GM12878 (cell line): ENCODE measurements around the gene JADE2. TPM values are rescaled to one million over a fixed set of nuclear protein-coding genes. Genes with fewer than 3 reads are reported as not detected.

Experiments used
- ATAC-seq: fragments of 200-7000 bp; cut with Tn5 transposase; 3 replicates; pipeline ENCODE4 v1.9.1; 2020; ENCODE audit warnings: mild to moderate bottlenecking, moderate library complexity
- BruUV-seq: library from RNA; stranded (reverse); fragments of 400-500 nt; replicated peaks from 2 replicates; lab custom pipeline; 2021; lab: Mats Ljungman, UMichigan
- CTCF ChIA-PET: fragments of 300-600 bp; sonication (Branson Sonifier 250); formaldehyde crosslinking; extraction: SDS; loops from one replicate; lab custom pipeline; 2021; ENCODE audit warnings: inconsistent platforms; lab: Yijun Ruan, JAX
- POLR2A ChIA-PET: fragments of 350-600 bp; formaldehyde crosslinking; extraction: SDS; loops from one replicate; lab custom pipeline; 2021; ENCODE audit warnings: inconsistent platforms; lab: Charles Lee
- RAD21 ChIA-PET: fragments of 300-600 bp; sonication (Branson Sonifier 250); formaldehyde crosslinking; loops from one replicate; lab custom pipeline; 2023; ENCODE audit warnings: antibody characterized with exemption; ENCODE audit not compliant: unreplicated experiment; lab: Charles Lee
- SMC1A ChIA-PET: fragments of 300-600 bp; sonication (Branson Sonifier 250); formaldehyde crosslinking; loops from one replicate; lab custom pipeline; 2023; ENCODE audit not compliant: unreplicated experiment, uncharacterized antibody; lab: Charles Lee
- DNase-seq: peaks from one replicate; pipeline ENCODE4 v3.0.0-alpha.2; 2011; ENCODE audit warnings: low read depth, low spot score
- FAIRE-seq: peaks from 3 replicates; lab custom pipeline; 2011; peaks lifted over from hg19 to GRCh38; lab: Jason Lieb, UNC
- H2AFZ ChIP-seq: 2 replicates; pipeline ENCODE4 v1.6.0; 2011; ENCODE audit warnings: low read depth, low read length, control low read depth; ENCODE audit not compliant: control insufficient read depth
- H3K27ac ChIP-seq: 2 replicates; pipeline ENCODE4 v1.5.1; 2011; ENCODE audit warnings: control low read depth; ENCODE audit not compliant: control insufficient read depth, insufficient read depth
- H3K27me3 ChIP-seq, 2 experiments: replicated peaks in 1 of 2; 2 replicates each; pipeline versions ENCODE4 v1.6.0 to v1.6.1; 2011; ENCODE audit warnings: low read length in 1 of 2; ENCODE audit not compliant: control insufficient read depth in 2 of 2, insufficient read depth in 2 of 2
- H3K36me3 ChIP-seq, 2 experiments: 2 replicates each; pipeline ENCODE4 v1.5.1; 2011; ENCODE audit warnings: low read length in 1 of 2; ENCODE audit not compliant: control insufficient read depth in 2 of 2, insufficient read depth in 2 of 2
- H3K4me1 ChIP-seq: 2 replicates; pipeline ENCODE4 v1.6.1; 2011; ENCODE audit warnings: mild to moderate bottlenecking, low read length, moderate library complexity, mixed read lengths; ENCODE audit not compliant: control insufficient read depth, insufficient read depth
- H3K4me2 ChIP-seq: 2 replicates; pipeline ENCODE4 v1.6.0; 2011; ENCODE audit warnings: control low read depth; ENCODE audit not compliant: control insufficient read depth, insufficient read depth
- H3K4me3 ChIP-seq: fragments of 200-600 bp; sonication (generic); 2 replicates; pipeline ENCODE4 v1.5.1; 2016
- H3K79me2 ChIP-seq: 2 replicates; pipeline ENCODE4 v1.6.0; 2011; ENCODE audit warnings: low read length; ENCODE audit not compliant: control insufficient read depth, insufficient read depth
- H3K9ac ChIP-seq: 2 replicates; pipeline ENCODE4 v1.8.0; 2011; ENCODE audit warnings: low read length, control low read depth, mixed read lengths; ENCODE audit not compliant: control insufficient read depth, insufficient read depth
- H3K9me3 ChIP-seq: replicated peaks from 3 replicates; pipeline ENCODE4 v1.5.1; 2011; ENCODE audit warnings: mild to moderate bottlenecking, low read length; ENCODE audit not compliant: control insufficient read depth, insufficient read depth
- H4K20me1 ChIP-seq: 2 replicates; pipeline ENCODE4 v1.6.0; 2011; ENCODE audit not compliant: control insufficient read depth, insufficient read depth
- BHLHE40 ChIP-seq, 2 experiments: fragments of 450-650 bp in 1 of 2; IDR thresholded peaks; 2 replicates each; pipeline ENCODE4 v1.6.1; 2011 to 2017; ENCODE audit warnings: low read depth in 2 of 2, borderline replicate concordance in 1 of 2, improper control_type of control experiment in 1 of 2, low read length in 1 of 2, mild to moderate bottlenecking in 1 of 2
- ESRRA ChIP-seq: IDR thresholded peaks from 2 replicates; pipeline ENCODE4 v1.6.1; 2012; ENCODE audit warnings: mild to moderate bottlenecking, low read length, improper control_type of control experiment
- HDAC6 ChIP-seq: fragments of 200-600 bp; sonication (generic); IDR thresholded peaks from one replicate; pipeline ENCODE4 v1.8.0; 2017; ENCODE audit warnings: antibody characterized with exemption; ENCODE audit not compliant: unreplicated experiment
- IKZF2 ChIP-seq, 2 experiments: fragments of 450-650 bp; IDR thresholded peaks; 2 replicates each; pipeline ENCODE4 v1.6.1; 2017; ENCODE audit warnings: mild to moderate bottlenecking in 2 of 2, moderate library complexity in 2 of 2
- JUND ChIP-seq: IDR thresholded peaks from 2 replicates; pipeline ENCODE4 v1.6.1; 2012; ENCODE audit warnings: low read depth, mild to moderate bottlenecking, low read length, improper control_type of control experiment, moderate library complexity
- MEF2A ChIP-seq: IDR thresholded peaks from 2 replicates; pipeline ENCODE4 v1.6.1; 2011; ENCODE audit warnings: low read depth, mild to moderate bottlenecking, low read length, moderate library complexity; ENCODE audit not compliant: insufficient read depth
- SIX5 ChIP-seq: IDR thresholded peaks from 2 replicates; pipeline ENCODE4 v1.6.1; 2011; ENCODE audit warnings: mild to moderate bottlenecking, low read depth, low read length, moderate library complexity; ENCODE audit not compliant: severe bottlenecking
- TCF12 ChIP-seq: IDR thresholded peaks from 2 replicates; pipeline ENCODE4 v1.6.1; 2011; ENCODE audit warnings: low read depth, mild to moderate bottlenecking, low read length
- ZNF384 ChIP-seq: IDR thresholded peaks from 2 replicates; pipeline ENCODE4 v1.6.1; 2012; ENCODE audit warnings: low read depth, mild to moderate bottlenecking, low read length, improper control_type of control experiment, borderline replicate concordance
- WGBS: methylation state at CpG from one replicate; pipeline ENCODE4 v1.1.6; 2016; ENCODE audit warnings: low lambda C conversion rate; ENCODE audit not compliant: insufficient replicate concordance, insufficient coverage; ENCODE audit errors: missing lambda C conversion rate; 5-methylcytosine and 5-hydroxymethylcytosine counted together
- in situ Hi-C: fragments of 300-500 bp; cut with MboI; formaldehyde crosslinking; loops from 9 replicates; pipeline ENCODE4 v1.14.3; 2018; ENCODE audit warnings: mixed read lengths
- intact Hi-C: fragments of 100-400 bp; cut with micrococcal nuclease; formaldehyde crosslinking; loops from one replicate; pipeline ENCODE4 v1.14.2; 2022; ENCODE audit not compliant: unreplicated experiment
- polyA plus RNA-seq, 11 experiments: library from polyadenylated mRNA; depleted of rRNA in 4 of 11; unstranded in 6 of 11; stranded (reverse) in 5 of 11; fragments of >200 nt; fragmentation: Nextera tagmentation in 4 of 11; fragmentation: Illumina TruSeq in 1 of 11; extraction: Ambion mirVana in 4 of 11; extraction: Trizol in 1 of 11; gene quantifications; 1 replicate in 1 of 11; 2 replicates in 10 of 11; pipeline versions ENCODE4 v1.2.1 to v1.2.3, GENCODE V29; 2011 to 2016; ENCODE audit warnings: inconsistent platforms in 2 of 11, missing spikeins in 2 of 11, low read depth in 1 of 11
- total RNA-seq, 4 experiments: library from RNA; depleted of rRNA in 3 of 4; stranded (reverse); fragments of >200 nt in 3 of 4; fragmentation: Illumina TruSeq in 1 of 4; extraction: Trizol in 1 of 4; gene quantifications; 2 replicates each; pipeline versions ENCODE4 v1.2.1 to v1.2.3, GENCODE V29; 2013 to 2021
- TF ChIP-seq, protein P1 (sequence below): fragments of 450-650 bp; IDR thresholded peaks from 2 replicates; pipeline ENCODE4 v1.6.1; 2018; ENCODE audit warnings: mild to moderate bottlenecking, low read depth, moderate library complexity; ENCODE audit not compliant: partially characterized antibody

JADE2 gene
- total and polyA plus RNA-seq, 10 of the 15 experiments (the other 5 are each of a cell fraction or from before 2014, with no cell fraction given): 1.5 to 67.0 (median 22.4) TPM

DNA sequence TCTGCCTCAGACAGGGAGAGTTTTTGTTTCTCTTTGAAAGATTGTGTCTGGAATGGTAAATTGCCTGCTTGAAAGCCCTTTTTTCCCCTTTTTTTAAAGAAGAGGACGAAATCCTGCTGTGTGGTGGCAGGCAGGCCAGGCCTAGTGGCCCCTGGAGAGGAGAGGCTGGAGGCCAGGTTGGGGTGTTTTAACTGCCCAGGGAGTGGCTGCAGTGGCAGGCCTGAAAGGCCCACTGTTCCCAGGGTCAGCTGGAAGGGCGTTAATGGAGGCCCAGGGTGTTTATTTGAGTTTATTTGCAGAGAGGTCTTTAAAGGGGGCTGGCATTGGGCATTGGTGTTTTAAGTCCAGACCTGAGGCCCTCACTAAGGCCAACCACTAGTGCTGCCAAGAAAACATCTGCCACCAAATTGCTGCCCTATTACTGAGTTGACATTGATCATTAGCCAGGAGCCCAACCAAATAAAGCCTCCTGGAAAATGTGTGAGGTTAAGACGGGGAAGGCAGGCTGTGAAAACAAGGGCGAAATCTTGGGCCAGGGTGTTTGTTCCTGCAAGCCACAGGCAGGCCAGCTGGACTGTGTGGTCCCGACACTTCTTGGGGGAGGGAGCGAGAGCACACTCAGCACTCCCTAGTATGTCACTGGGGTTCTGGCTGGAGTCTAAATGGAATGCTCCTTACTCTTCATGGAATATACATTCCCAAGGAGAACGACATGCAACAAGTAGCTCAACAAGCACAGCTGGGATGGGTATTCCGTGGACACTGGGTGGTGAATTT, 5.0 kb downstream of the JADE2 start:
- DNase-seq (no peak), FAIRE-seq (no peak), ATAC-seq (no peak)
- H3K9me3 ChIP-seq: no peaks in the 10 kb centered on the region
- H3K27ac ChIP-seq: peak overlapping the region; percentile 37; the same call in 1 of the 2 replicates
- H3K27me3 ChIP-seq: no peaks in the 10 kb centered on the region
- H3K4me1 ChIP-seq: peaks cover 10% of the 10 kb centered on the region
- H3K9ac ChIP-seq: peak overlapping the region; percentile 36
- H3K4me3 ChIP-seq: no peak overlapping the region; the same call in 1 of the 2 replicates
- H3K79me2 ChIP-seq: peaks cover 93% of the 10 kb centered on the region
- RAD21 ChIA-PET: interaction anchor here (11.0 kb wide), 1 partner anchor 13 kb away, joined by 144 read pairs; no protein-coding TSS in a partner anchor
- intact Hi-C loops: no loop called here
- H3K36me3 ChIP-seq: peaks cover 0 to 4% of the 10 kb centered on the region in 2 experiments; a peak in 3 of 4 replicates
- SMC1A ChIA-PET: interaction anchor here (1.0 to 13.4 kb wide), 4 partner anchors 13 to 119 kb away, joined by 3 to 148 read pairs (median 7); partner anchors contain the start of gene CDKN2AIPNL
- H4K20me1 ChIP-seq: no peaks in the 10 kb centered on the region; the same call in 1 of the 2 replicates
- in situ Hi-C loops: no loop called here
- TF ChIP-seq TCF12 (no peak), IKZF2 (IDR thresholded peaks at IDR 0.05) (no peak), JUND (no peak), ZNF384 (no peak), SIX5 (no peak), BHLHE40 (IDR thresholded peaks at IDR 0.05; ENCODE audit: borderline replicate concordance in 1 of 2, low read depth in 2 of 2, low read length in 1 of 2) (no peak), ESRRA (no peak), MEF2A (no peak), HDAC6 (no peak)
- TF ChIP-seq, protein P1, sequence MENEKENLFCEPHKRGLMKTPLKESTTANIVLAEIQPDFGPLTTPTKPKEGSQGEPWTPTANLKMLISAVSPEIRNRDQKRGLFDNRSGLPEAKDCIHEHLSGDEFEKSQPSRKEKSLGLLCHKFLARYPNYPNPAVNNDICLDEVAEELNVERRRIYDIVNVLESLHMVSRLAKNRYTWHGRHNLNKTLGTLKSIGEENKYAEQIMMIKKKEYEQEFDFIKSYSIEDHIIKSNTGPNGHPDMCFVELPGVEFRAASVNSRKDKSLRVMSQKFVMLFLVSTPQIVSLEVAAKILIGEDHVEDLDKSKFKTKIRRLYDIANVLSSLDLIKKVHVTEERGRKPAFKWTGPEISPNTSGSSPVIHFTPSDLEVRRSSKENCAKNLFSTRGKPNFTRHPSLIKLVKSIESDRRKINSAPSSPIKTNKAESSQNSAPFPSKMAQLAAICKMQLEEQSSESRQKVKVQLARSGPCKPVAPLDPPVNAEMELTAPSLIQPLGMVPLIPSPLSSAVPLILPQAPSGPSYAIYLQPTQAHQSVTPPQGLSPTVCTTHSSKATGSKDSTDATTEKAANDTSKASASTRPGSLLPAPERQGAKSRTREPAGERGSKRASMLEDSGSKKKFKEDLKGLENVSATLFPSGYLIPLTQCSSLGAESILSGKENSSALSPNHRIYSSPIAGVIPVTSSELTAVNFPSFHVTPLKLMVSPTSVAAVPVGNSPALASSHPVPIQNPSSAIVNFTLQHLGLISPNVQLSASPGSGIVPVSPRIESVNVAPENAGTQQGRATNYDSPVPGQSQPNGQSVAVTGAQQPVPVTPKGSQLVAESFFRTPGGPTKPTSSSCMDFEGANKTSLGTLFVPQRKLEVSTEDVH: no peak
- no peak overlapping the region for H2AFZ ChIP-seq
- POLR2A ChIA-PET: interaction anchor here (1.0 to 6.8 kb wide), 6 partner anchors 10 to 43 kb away, joined by 3 to 60 read pairs (median 8); no protein-coding TSS in a partner anchor
- 71% methylated on average over 8 of the region's 8 CpGs for WGBS
- CTCF ChIA-PET: interaction anchor here (0.6 to 12.2 kb wide), 7 partner anchors 14 to 119 kb away, joined by 3 to 145 read pairs (median 5); partner anchors contain the start of gene CDKN2AIPNL
- BruUV-seq: TSS peak; percentile 17
- H3K4me2 ChIP-seq: 0 out of 2 replicates have a peak overlapping the region, but pooled peaks have one; percentile 52
